ENCODE data around the gene MSI2.

Gene MSI2

DNA sequence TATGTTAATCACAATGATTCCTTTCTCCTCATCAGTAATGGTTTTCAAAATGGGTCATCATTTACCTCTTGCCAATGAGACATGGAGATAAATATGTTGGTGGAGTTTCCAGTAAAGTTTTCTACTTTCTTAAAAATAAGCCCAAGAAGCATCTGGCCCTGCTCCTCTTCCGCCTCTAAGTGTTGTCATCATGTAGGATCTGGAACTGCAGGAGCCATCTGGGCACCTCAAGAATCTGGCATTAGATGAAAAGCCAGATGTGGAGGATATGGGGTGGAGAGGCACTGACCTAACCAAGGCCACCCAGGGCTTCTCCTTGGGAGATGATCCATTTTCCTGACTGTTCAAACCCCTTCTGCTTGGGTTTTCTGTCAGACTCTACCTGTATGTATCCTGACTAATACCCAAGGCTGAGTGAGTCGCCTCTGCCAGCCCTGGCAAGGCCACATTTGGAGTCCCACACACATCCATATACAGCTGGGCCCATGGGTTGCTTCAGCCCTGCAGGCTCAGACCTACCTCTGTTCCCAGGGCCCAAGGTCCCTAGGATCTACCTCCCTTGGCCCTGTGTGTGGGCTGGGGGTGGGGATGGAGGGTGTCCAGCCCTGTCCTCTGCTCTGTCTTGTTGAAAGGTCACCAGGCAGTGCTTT, 464.2 kb downstream of the MSI2 start:
- TF ChIP-seq EZH2phosphoT487 (IDR thresholded peaks at IDR 0.05; ENCODE audit: borderline replicate concordance) = no peak
- TF ChIP-seq, protein P1, sequence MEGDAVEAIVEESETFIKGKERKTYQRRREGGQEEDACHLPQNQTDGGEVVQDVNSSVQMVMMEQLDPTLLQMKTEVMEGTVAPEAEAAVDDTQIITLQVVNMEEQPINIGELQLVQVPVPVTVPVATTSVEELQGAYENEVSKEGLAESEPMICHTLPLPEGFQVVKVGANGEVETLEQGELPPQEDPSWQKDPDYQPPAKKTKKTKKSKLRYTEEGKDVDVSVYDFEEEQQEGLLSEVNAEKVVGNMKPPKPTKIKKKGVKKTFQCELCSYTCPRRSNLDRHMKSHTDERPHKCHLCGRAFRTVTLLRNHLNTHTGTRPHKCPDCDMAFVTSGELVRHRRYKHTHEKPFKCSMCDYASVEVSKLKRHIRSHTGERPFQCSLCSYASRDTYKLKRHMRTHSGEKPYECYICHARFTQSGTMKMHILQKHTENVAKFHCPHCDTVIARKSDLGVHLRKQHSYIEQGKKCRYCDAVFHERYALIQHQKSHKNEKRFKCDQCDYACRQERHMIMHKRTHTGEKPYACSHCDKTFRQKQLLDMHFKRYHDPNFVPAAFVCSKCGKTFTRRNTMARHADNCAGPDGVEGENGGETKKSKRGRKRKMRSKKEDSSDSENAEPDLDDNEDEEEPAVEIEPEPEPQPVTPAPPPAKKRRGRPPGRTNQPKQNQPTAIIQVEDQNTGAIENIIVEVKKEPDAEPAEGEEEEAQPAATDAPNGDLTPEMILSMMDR (conservative IDR thresholded peaks at IDR 0.05; ENCODE audit: low read length) = no peak
- Histone ChIP-seq H3K4me1 (ENCODE audit: insufficient read depth, low read length, poor library complexity, severe bottlenecking) (peaks cover 4% of the 10 kb centered on the region), H2AFZ (ENCODE audit: low read length) (no peak overlapping the region), H4K20me1 (ENCODE audit: insufficient read depth, low read length, poor library complexity, severe bottlenecking) (no peaks in the 10 kb centered on the region), H3K9me3 (ENCODE audit: insufficient read depth, low read depth, low read length) (no peaks in the 10 kb centered on the region), H3K79me2 (ENCODE audit: insufficient read depth, low read length) (no peaks in the 10 kb centered on the region), H3K9ac (ENCODE audit: low read depth, low read length, poor library complexity, severe bottlenecking) (no peak overlapping the region), H3K4me3 (ENCODE audit: low read length, poor library complexity, severe bottlenecking) (no peak overlapping the region), H3K9me2 (replicated peaks; ENCODE audit: low read depth, low read length) (no peaks in the 10 kb centered on the region), H3K27me3 (ENCODE audit: insufficient read depth, low read length, poor library complexity, severe bottlenecking) (no peaks in the 10 kb centered on the region), H3K36me3 (ENCODE audit: insufficient read depth, low read length) (no peaks in the 10 kb centered on the region), H3K4me2 (ENCODE audit: low read depth, low read length, poor library complexity, severe bottlenecking) (no peak overlapping the region), H3F3A (ENCODE audit: low read depth) (no peaks in the 10 kb centered on the region)

DNA sequence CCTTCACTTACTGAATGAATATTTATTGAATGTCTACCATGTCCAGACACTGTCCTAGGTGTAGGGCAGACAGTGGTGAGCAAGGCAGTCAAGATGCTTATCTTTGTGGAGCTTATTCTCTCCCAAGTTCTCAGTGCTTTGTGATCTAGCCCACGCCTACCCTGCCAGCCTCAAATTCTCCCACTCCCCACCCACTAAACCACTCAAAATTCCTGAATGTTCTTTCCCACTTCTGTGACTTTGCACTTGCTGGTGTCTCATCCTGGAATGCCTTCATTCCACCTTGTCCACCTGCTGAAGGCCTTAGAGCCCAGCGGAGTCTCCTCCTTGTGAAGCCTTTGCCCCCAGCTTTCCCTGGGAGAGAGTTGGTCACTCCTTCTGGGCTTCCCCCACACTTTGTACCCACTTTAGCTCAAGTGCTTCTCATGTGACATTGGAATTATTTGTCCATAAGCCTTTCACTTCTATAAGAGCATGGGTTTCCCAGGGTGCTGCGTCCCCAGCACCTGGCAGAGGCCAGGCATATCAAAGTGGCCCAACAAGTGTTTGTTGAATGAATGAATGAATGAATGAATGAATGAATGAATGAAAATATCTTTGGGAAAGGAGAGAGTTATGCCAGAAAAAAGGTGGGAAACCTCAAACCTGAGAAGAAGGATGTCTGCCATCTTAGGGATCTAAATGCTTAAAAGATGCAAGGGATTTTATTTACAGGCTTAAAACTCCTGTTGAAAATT, 465.8 kb downstream of the MSI2 start:
- TF ChIP-seq, protein P1 (conservative IDR thresholded peaks at IDR 0.05; ENCODE audit: low read length) = no peak
- TF ChIP-seq EZH2phosphoT487 (IDR thresholded peaks at IDR 0.05; ENCODE audit: borderline replicate concordance) = no peak
- no peak overlapping the region for H3K9ac ChIP-seq (ENCODE audit: low read depth, low read length, poor library complexity, severe bottlenecking)
- no peak overlapping the region for H3K4me2 ChIP-seq (ENCODE audit: low read depth, low read length, poor library complexity, severe bottlenecking)

DNA sequence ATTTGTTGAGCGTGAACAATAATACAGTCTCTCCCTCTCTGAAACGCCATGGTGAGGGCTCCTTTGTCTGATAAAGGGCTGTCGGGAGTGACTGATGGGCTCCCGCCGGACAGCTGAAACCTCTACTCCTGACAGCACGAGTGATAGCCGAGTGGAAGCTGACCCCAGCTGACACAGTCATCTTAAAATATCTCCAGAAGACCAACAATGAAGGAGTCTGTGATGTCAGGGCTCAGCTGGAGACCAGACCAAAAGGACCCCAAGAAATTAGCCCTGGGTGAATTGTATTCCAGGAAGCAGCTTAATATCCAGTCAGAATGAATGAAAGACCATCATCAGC, 466.4 kb downstream of the MSI2 start:
- Histone ChIP-seq H4K20me1 (ENCODE audit: insufficient read depth, low read length, poor library complexity, severe bottlenecking) (no peaks in the 10 kb centered on the region), H3K4me2 (ENCODE audit: low read depth, low read length, poor library complexity, severe bottlenecking) (no peak overlapping the region), H3K4me3 (ENCODE audit: low read length, poor library complexity, severe bottlenecking) (no peak overlapping the region), H3K9ac (ENCODE audit: low read depth, low read length, poor library complexity, severe bottlenecking) (no peak overlapping the region), H3K9me2 (replicated peaks; ENCODE audit: low read depth, low read length) (no peaks in the 10 kb centered on the region), H3K4me1 (ENCODE audit: insufficient read depth, low read length, poor library complexity, severe bottlenecking) (peaks cover 4% of the 10 kb centered on the region), H3K27me3 (ENCODE audit: insufficient read depth, low read length, poor library complexity, severe bottlenecking) (no peaks in the 10 kb centered on the region), H3K9me3 (ENCODE audit: insufficient read depth, low read depth, low read length) (no peaks in the 10 kb centered on the region), H3K79me2 (ENCODE audit: insufficient read depth, low read length) (no peaks in the 10 kb centered on the region), H2AFZ (ENCODE audit: low read length) (no peak overlapping the region), H3K36me3 (ENCODE audit: insufficient read depth, low read length) (no peaks in the 10 kb centered on the region), H3F3A (ENCODE audit: low read depth) (no peaks in the 10 kb centered on the region)
- TF ChIP-seq EZH2phosphoT487 (IDR thresholded peaks at IDR 0.05; ENCODE audit: borderline replicate concordance) = no peak
- TF ChIP-seq, protein P1 (conservative IDR thresholded peaks at IDR 0.05; ENCODE audit: low read length) = no peak

More for the DNA sequence above, 465.8 kb downstream of the MSI2 start:
- no peaks in the 10 kb centered on the region for H3K79me2 ChIP-seq (ENCODE audit: insufficient read depth, low read length)
- H3K27me3 ChIP-seq (ENCODE audit: insufficient read depth, low read length, poor library complexity, severe bottlenecking) = no peaks in the 10 kb centered on the region
- no peaks in the 10 kb centered on the region for H3K36me3 ChIP-seq (ENCODE audit: insufficient read depth, low read length)
- H2AFZ ChIP-seq (ENCODE audit: low read length) = no peak overlapping the region
- H3K9me2 ChIP-seq (replicated peaks; ENCODE audit: low read depth, low read length) = no peaks in the 10 kb centered on the region
- H3F3A ChIP-seq (ENCODE audit: low read depth) = no peaks in the 10 kb centered on the region
- H4K20me1 ChIP-seq (ENCODE audit: insufficient read depth, low read length, poor library complexity, severe bottlenecking) = no peaks in the 10 kb centered on the region
- no peaks in the 10 kb centered on the region for H3K9me3 ChIP-seq (ENCODE audit: insufficient read depth, low read depth, low read length)
- no peak overlapping the region for H3K4me3 ChIP-seq (ENCODE audit: low read length, poor library complexity, severe bottlenecking)
- peaks cover 4% of the 10 kb centered on the region for H3K4me1 ChIP-seq (ENCODE audit: insufficient read depth, low read length, poor library complexity, severe bottlenecking)
